Endothelial cell of hepatic sinusoid (primary cell): ENCODE measurements around the gene ABCA13.

Experiments
- in situ Hi-C: cut with HindIII; loops from 2 replicates; pipeline ENCODE4 v1.10.0; 2017; ENCODE audit warnings: low sequenced_read_pairs

The ABCA13 gene

GRCh38 chr7:48292949-48293348, 121.7 kb downstream of the ABCA13 start:
- in situ Hi-C loops = no loop called here

GRCh38 chr7:48295296-48295971, 124.2 kb downstream of the ABCA13 start:
- in situ Hi-C loops = no loop called here

- in situ Hi-C loops = no loop called here
These were observed 125.7 kb downstream of the ABCA13 start for GRCh38 chr7:48296966-48297365.

GRCh38 chr7:48298779-48299178, 127.5 kb downstream of the ABCA13 start:
- in situ Hi-C loops = no loop called here

- in situ Hi-C loops = no loop called here
These were observed 128.4 kb downstream of the ABCA13 start for GRCh38 chr7:48299580-48300169.

GRCh38 chr7:48300301-48300700, 129.0 kb downstream of the ABCA13 start:
- in situ Hi-C loops = no loop called here

- in situ Hi-C loops = no loop called here
These were observed 129.9 kb downstream of the ABCA13 start for GRCh38 chr7:48301201-48301600.

GRCh38 chr7:48304641-48305040, 133.4 kb downstream of the ABCA13 start:
- in situ Hi-C loops = no loop called here

- in situ Hi-C loops = no loop called here
These were observed 134.4 kb downstream of the ABCA13 start for GRCh38 chr7:48305661-48306060.

GRCh38 chr7:48307041-48307714, 135.9 kb downstream of the ABCA13 start:
- in situ Hi-C loops = no loop called here

- in situ Hi-C loops = no loop called here
These were observed 138.5 kb downstream of the ABCA13 start for GRCh38 chr7:48309720-48310119.

- in situ Hi-C loops = no loop called here
These were observed 140.3 kb downstream of the ABCA13 start for GRCh38 chr7:48311464-48312100.

GRCh38 chr7:48312151-48312550, 140.9 kb downstream of the ABCA13 start:
- in situ Hi-C loops = no loop called here

GRCh38 chr7:48316768-48317167, 145.5 kb downstream of the ABCA13 start:
- in situ Hi-C loops = no loop called here

- in situ Hi-C loops = no loop called here
These were observed 146.1 kb downstream of the ABCA13 start for GRCh38 chr7:48317360-48317759.

GRCh38 chr7:48321319-48322010, 150.2 kb downstream of the ABCA13 start:
- in situ Hi-C loops = loop anchor here (5.0 kb wide), 1 partner anchor 91 kb away; no protein-coding TSS in a partner anchor

- in situ Hi-C loops = no loop called here
These were observed 165.9 kb downstream of the ABCA13 start for GRCh38 chr7:48337012-48337621.

GRCh38 chr7:48337781-48338180, 166.5 kb downstream of the ABCA13 start:
- in situ Hi-C loops = no loop called here

GRCh38 chr7:48347230-48347825, 176.1 kb downstream of the ABCA13 start:
- in situ Hi-C loops = loop anchor here (5.0 kb wide), 1 partner anchor 65 kb away; no protein-coding TSS in a partner anchor

- in situ Hi-C loops = no loop called here
These were observed 179.3 kb downstream of the ABCA13 start for GRCh38 chr7:48350515-48350914.
